ENCODE measurements around the gene PPP2R5B. TPM values are rescaled to one million over a fixed set of nuclear protein-coding genes. Genes with fewer than 3 reads are reported as not detected.

The PPP2R5B gene
- total and polyA plus RNA-seq, 9 of the 15 experiments (the other 6 are each of a cell fraction or from before 2014, with no cell fraction given): 0.10 to 7.8 (median 3.3) TPM

- no peak for TF ChIP-seq AFF4 (CRISPR knock-in tag; IDR thresholded peaks at IDR 0.05)
- peak; percentile 87 for TF ChIP-seq CTCFL (IDR thresholded peaks at IDR 0.05; ENCODE audit: borderline replicate concordance, insufficient read depth, low read depth, low read length, poor library complexity, severe bottlenecking)
- TF ChIP-seq ZFX (CRISPR knock-in tag; IDR thresholded peaks at IDR 0.05): peak; percentile 22; the same call in 1 of the 2 replicates
- TF ChIP-seq POU5F1 (IDR thresholded peaks at IDR 0.05; ENCODE audit: borderline replicate concordance, low read depth, low read length, partially characterized antibody): no peak
- TF ChIP-seq GABPB1 (CRISPR knock-in tag; IDR thresholded peaks at IDR 0.05): peak; percentile 50; the same call in 1 of the 2 replicates
- peak; percentile 57; the same call in 1 of the 2 replicates for TF ChIP-seq STAG1 (CRISPR knock-in tag; IDR thresholded peaks at IDR 0.05; ENCODE audit: borderline replicate concordance)
- no peak for TF ChIP-seq FOXK1 (CRISPR knock-in tag; IDR thresholded peaks at IDR 0.05; ENCODE audit: borderline replicate concordance)
- no peak for TF ChIP-seq CBX8 (IDR thresholded peaks at IDR 0.05; ENCODE audit: borderline replicate concordance, extremely low read depth, low read depth, low read length, poor library complexity, severe bottlenecking)
- TF ChIP-seq CHD2 (IDR thresholded peaks at IDR 0.05; ENCODE audit: low read depth, low read length): 0 out of 2 replicates have a peak, but pooled peaks have one; percentile 16
- no peak for TF ChIP-seq ATF1 (CRISPR knock-in tag; IDR thresholded peaks at IDR 0.05)
- 0 out of 2 replicates have a peak, but pooled peaks have one; percentile 19 for TF ChIP-seq ATF1 (tag; IDR thresholded peaks at IDR 0.05)
- TF ChIP-seq CREM (IDR thresholded peaks at IDR 0.05; ENCODE audit: low read depth): peak; percentile 37; the same call in 1 of the 2 replicates
- TF ChIP-seq ZKSCAN1 (IDR thresholded peaks at IDR 0.05; ENCODE audit: low read depth, low read length): 0 out of 2 replicates have a peak, but pooled peaks have one; percentile 12
- TF ChIP-seq RREB1 (CRISPR knock-in tag; IDR thresholded peaks at IDR 0.05): 0 out of 2 replicates have a peak, but pooled peaks have one; percentile 41
- no peak for TF ChIP-seq PTBP1 (IDR thresholded peaks at IDR 0.05; ENCODE audit: low read depth, low read length)
Measured at GRCh38 chr11:64894070-64894811, 30.2 kb upstream of the PPP2R5B start (continued).
